Activated naive CD4-positive, alpha-beta T cell treated with anti-CD3 and anti-CD28 coated beads, Interleukin-2, amount 50 U/mL, for 72 hours (primary cell): ENCODE measurements around the gene ANKRD13B. TPM values are rescaled to one million over a fixed set of nuclear protein-coding genes. Genes with fewer than 3 reads are reported as not detected.

Source experiments
- ATAC-seq, 2 donors: fragments of 150-1000 bp; cut with Tn5 transposase; 2 replicates each; pipeline ENCODE4 v1.10.0; 2021; ENCODE audit warnings: mild to moderate bottlenecking in 2 of 2, moderate library complexity in 2 of 2
- DNase-seq, 2 donors: peaks; one replicate each; pipeline ENCODE4 v3.0.0; 2021 to 2022; ENCODE audit warnings: low spot score in 2 of 2
- H3K27ac Mint-ChIP-seq, 2 donors: one replicate each; pipeline ENCODE4 v1.8.0; 2022; ENCODE audit warnings: mild to moderate bottlenecking in 2 of 2, mixed read lengths in 2 of 2
- H3K36me3 Mint-ChIP-seq, 2 donors: one replicate each; pipeline ENCODE4 v1.8.0; 2022; ENCODE audit warnings: mixed read lengths in 2 of 2
- H3K9me3 Mint-ChIP-seq, 2 donors: one replicate each; pipeline ENCODE4 v1.8.0; 2022; ENCODE audit warnings: mixed read lengths in 2 of 2
- total RNA-seq, 2 donors: library from RNA; stranded (reverse); gene quantifications; one replicate each; pipeline ENCODE4 v1.2.3, GENCODE V29; 2022

The ANKRD13B gene
- total RNA-seq, 2 donors from 2014 or later: 8.9 to 25.3 TPM

DNA sequence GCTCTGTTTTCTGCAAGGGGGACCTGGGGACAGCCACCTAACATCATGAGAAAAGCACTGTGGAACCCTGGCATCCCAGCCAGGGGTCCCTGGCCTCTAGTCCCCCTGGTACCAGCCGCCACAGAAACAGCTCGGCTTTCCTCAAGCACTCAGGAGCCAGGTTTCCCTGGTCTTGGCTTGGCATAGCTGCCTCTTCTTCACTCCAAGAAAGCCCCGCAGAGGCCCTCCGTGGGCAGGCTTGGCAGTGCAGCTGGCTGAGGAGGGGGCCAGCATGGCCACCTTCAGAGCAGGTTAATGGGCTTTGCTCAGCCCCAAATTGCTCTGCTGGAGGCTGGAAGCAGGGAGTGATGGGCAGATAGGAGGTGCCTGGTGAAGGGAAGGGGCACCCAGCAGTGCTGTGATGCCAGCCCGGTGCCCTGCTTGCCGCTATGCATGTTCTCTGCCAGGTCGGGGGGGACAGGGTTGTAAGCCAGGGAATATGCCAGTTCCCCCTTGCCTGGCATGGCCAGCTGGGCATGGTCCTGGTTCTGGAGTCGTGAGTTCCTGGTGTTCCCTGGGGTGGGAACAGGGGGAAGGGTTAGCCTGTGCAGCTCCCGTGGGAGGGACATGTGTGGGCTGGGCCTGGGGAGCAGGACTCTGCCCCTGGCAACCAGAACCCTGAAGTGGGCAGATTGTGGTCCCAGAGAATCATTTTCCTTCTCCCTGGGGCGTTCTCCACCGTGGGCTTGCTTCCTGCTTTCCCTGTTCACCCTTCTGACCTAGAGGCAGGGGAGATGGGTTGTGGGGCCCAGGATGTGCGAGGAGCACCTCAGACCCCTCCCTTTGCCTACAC lies 3.2 kb downstream of the ANKRD13B start:
- DNase-seq (no peak), ATAC-seq (no peak)
- H3K36me3 Mint-ChIP-seq: no peaks in the 10 kb centered on the region
- no peaks in the 10 kb centered on the region for H3K9me3 Mint-ChIP-seq
- H3K27ac Mint-ChIP-seq: no peak overlapping the region

DNA sequence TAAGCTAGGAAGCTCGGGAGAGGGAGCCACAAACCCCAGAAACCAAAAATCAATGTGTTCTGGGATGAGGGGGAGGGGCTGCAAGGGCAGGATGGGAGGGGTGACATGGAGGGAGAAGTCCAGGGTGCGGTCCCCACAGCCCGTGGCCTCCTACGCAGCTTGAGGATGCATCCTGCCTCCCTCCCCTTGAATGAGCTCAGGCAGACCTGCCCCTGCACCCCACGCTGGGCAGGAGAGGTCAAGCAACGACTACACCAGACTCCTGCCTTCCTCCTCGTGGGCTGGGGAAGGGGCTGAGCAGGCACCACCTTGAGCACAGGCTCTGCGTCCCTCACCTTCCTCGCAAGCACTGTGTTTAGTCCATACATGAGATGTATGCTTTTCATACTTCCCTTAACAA lies 3.9 kb downstream of the ANKRD13B start:
- DNase-seq: no peak
- Mint-ChIP-seq H3K9me3 (no peaks in the 10 kb centered on the region), H3K27ac (no peak overlapping the region), H3K36me3 (no peaks in the 10 kb centered on the region)
- no peak for ATAC-seq

DNA sequence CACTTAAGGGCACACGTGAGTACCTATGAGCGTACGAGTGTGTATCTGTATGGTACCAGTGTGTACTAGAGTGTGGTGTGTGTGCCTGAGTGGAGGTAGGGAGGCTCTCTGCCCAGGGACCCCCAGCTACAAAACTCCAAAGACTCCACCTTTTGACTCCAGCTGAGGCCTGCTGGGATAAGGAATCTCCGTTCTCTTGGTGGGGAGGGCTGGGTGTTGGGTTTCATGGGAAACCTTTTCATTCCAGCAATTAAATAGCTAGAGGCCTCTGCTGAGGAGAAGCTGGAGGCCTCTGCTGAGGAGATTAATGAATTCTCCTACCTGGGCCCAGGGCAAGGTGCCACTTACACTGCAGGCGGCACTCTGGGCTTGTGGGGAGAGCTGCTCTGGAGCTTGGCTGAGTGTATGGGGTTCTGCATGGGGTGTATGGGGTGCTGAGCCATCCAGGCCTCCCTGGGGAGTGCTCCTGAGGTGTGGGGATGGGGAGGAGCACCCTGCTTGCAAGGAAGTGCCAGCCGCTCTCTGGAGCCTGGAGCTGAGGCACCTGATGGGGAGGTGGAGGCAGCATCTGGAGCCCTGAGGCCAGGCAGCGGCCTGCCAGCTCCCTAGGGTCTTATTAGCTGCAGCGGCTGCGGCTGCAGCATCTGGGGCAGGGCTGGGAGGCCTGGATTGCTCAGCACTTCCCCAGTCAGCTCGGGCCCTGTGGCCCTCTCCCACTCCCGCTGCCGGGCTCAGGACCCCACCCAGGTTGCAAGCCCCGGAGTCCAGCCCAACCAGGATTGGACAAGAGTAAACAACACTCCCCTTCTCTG lies 4.6 kb downstream of the ANKRD13B start:
- Mint-ChIP-seq H3K36me3 (no peaks in the 10 kb centered on the region), H3K9me3 (no peaks in the 10 kb centered on the region), H3K27ac (no peak overlapping the region)
- ATAC-seq: no peak
- DNase-seq: no peak

DNA sequence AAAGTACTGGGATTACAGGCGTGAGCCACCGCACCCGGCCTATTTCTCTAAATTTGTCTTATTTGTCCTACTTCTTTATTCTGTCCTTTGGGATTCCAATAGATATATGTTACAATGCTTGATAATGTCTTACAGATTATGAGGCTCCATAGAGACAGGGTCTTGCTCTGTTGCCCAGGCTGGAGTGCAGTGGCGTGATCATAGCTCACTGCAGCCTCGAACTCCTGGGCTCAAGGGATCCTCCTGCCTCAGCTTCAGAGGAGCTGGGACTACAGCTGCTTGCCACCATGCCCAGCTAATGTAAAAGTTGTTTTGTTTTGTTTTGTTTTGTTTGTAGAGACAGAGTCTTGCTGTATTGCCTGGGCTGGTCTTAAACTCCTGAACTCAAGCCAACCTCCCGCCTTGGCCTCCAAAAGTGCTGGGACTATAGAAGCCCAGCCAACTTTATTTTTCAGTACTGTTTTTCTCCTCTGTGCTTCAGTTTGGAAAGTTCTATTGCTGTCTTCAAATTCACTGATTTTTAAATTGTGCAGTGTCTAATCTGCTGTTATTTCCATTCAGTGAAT lies 10.3 kb downstream of the ANKRD13B start:
- no peak for ATAC-seq
- Mint-ChIP-seq H3K36me3 (no peaks in the 10 kb centered on the region), H3K9me3 (no peaks in the 10 kb centered on the region), H3K27ac (no peak overlapping the region)
- no peak for DNase-seq

DNA sequence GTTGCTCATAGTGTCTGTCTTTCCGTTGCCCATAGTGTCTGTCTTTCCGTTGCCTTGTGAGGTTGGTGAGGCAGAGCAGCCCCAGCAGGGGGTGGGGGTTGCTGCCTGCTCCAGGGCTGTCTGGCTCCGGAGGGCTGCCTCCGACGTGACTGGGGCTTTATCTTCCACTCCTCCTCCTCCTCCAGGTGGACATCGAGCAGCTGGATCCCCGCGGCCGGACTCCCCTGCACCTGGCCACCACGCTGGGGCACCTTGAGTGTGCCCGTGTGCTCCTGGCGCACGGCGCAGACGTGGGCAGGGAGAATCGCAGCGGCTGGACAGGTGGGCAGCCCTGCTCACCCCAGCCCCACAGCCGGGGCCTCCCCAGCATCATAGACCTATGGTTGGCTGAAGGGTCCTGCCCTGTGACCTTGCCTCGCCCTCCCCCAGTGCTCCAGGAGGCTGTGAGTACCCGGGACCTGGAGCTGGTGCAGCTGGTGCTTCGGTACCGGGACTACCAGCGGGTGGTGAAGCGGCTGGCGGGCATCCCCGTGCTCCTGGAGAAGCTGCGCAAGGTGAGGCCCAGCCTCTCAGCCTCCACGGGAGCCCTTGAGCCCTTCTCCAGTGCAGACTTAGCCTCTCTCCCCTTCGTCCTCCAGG lies 14.7 kb downstream of the ANKRD13B start:
- Mint-ChIP-seq H3K36me3 (no peaks in the 10 kb centered on the region), H3K27ac (no peak overlapping the region), H3K9me3 (no peaks in the 10 kb centered on the region)
- ATAC-seq: no peak
- DNase-seq: no peak

DNA sequence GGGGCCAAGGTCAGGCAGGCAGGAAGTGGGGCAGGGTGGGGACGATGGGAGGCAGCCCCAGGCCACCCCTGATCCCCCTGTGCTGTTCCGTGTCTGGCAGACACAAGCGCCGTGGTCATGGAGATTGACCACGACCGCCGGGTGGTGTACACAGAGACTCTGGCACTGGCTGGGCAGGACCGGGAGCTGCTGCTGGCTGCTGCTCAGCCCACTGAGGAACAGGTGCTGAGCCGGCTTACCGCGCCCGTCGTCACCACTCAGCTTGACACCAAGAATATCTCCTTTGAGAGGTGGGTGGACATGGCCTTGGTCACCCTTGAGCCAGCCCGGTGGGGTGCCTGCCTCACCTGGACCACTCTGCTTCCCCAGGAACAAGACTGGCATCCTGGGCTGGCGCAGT lies 16.1 kb downstream of the ANKRD13B start:
- Mint-ChIP-seq H3K9me3 (no peaks in the 10 kb centered on the region), H3K27ac (no peak overlapping the region), H3K36me3 (no peaks in the 10 kb centered on the region)
- ATAC-seq (no peak), DNase-seq (no peak)

DNA sequence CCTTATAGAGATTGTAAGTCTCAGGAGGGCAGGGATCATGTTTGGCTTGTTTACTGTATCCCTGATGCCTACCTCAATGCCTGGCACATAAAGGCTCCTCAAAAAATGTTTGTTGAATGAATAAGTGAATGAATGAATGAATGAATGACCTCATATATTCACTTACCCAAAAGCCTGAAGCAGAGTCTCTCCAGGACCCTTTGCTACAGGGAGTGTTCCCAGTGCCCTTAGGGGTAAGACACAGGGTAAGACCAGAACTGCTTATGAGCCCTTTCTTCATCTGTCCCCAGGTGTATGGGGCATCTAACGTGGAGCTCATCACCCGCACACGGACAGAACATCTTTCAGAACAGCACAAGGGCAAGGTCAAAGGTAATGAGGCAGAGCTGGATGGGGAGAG lies 17.5 kb downstream of the ANKRD13B start:
- no peaks in the 10 kb centered on the region for H3K9me3 Mint-ChIP-seq
- ATAC-seq: no peak
- H3K27ac Mint-ChIP-seq: no peak overlapping the region
- no peaks in the 10 kb centered on the region for H3K36me3 Mint-ChIP-seq
- DNase-seq: no peak

DNA sequence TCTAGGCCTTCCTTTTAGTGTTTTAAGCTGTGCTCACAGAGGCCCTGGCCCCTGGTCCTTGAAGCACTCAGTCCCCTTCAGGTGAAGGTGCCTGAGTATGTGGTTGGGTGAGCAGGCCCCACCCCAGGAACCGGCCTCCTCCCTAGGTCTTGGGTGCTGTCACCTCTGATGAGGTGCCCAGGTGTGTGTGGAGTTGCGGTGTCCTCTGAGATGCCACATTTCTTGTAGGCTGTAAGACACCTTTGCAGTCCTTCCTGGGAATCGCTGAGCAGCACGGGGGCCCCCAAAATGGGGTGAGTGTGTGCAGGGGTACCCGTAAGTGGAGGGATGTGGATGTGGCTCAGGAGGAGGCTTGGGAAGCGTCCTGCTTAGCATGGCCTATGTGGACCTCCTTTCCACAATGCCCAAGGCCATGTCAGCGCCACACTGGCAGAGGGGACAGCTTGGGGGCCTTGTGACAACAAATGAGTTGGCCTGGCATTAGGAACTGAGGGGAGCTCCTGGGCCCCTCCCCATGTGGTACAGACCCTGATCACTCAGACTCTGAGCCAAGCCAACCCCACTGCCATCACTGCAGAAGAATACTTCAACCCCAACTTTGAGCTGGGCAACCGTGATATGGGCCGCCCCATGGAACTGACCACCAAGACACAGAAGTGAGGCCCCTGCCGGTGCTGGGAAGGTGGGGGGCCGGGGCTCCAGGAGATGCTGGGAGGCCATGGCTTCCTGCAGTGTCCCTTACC lies 18.6 kb downstream of the ANKRD13B start:
- Mint-ChIP-seq H3K9me3 (no peaks in the 10 kb centered on the region), H3K36me3 (no peaks in the 10 kb centered on the region), H3K27ac (no peak overlapping the region)
- DNase-seq: no peak
- ATAC-seq: no peak

DNA sequence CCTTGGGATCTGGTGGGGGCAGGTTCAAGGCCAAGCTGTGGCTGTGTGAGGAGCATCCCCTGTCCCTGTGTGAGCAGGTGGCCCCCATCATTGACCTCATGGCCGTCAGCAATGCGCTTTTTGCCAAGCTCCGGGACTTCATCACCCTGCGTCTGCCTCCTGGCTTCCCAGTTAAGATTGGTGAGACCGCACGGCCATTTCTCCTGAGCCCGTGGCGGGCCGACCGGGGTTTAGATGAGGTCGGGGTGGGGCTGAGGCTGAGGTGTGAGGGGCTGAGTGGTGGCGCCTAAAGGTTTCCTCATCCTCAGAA lies 19.1 kb downstream of the ANKRD13B start:
- ATAC-seq (no peak), DNase-seq (no peak)
- H3K9me3 Mint-ChIP-seq: no peaks in the 10 kb centered on the region

DNA sequence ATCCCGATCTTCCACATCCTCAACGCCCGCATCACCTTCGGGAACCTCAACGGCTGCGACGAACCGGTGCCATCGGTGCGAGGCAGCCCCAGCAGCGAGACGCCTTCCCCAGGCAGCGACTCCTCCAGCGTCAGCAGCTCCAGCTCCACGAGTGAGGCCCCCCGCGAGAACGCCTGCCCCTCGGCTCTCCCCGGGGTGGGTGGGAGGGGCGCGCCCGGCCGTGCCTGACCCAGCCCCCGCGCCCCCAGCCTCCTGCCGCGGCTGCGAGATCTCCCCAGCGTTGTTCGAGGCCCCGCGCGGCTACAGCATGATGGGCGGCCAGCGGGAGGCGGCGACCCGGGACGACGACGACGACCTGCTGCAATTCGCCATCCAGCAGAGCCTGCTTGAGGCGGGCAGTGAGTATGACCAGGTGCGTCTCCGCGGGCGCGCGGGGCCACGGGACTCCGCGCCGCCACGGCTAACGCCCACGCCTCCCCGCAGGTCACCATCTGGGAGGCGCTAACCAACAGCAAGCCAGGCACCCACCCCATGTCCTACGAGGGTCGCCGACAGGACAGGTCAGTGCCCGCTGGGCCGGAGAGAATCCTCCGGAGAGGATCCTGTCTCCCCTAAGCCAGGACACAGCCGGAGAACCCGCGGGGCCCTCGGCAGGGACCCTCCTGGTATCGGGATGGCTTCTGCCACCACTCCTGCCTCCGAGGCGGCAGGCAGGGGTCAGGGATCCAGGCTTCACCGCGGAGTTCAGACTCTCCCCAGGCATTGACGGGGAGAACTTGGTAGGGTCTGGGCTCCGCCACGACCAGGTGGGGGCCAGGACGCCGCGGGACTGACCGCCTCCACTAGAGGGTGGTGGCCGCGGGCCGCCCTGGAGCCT lies 19.7 kb downstream of the ANKRD13B start:
- Mint-ChIP-seq H3K36me3 (no peaks in the 10 kb centered on the region), H3K27ac (no peak overlapping the region), H3K9me3 (no peaks in the 10 kb centered on the region)
- ATAC-seq (no peak), DNase-seq (no peak)

More for the DNA sequence above, 19.1 kb downstream of the ANKRD13B start:
- Mint-ChIP-seq H3K36me3 (no peaks in the 10 kb centered on the region), H3K27ac (no peak overlapping the region)

DNA sequence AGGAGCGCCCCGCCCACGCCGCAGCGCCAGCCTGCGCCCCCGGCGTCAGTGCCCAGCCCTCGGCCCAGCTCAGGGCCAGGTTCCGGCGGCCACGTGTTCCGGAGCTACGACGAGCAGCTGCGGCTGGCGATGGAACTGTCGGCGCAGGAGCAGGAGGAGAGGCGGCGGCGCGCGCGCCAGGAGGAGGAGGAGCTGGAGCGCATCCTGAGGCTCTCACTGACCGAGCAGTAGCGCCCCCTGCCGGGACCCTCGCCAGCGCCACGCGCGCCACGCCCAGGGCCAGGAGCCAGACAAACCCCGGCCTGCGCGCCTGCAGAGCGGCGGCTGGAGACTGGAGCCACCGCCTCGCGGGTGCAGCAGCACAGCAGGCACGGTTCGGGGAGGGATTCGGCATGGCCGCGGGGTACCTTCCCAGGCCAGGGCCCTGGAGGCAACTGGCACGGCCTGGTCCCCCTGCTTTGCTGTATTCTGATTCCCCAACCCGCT lies 20.5 kb downstream of the ANKRD13B start:
- Mint-ChIP-seq H3K27ac (no peak overlapping the region), H3K9me3 (no peaks in the 10 kb centered on the region)

DNA sequence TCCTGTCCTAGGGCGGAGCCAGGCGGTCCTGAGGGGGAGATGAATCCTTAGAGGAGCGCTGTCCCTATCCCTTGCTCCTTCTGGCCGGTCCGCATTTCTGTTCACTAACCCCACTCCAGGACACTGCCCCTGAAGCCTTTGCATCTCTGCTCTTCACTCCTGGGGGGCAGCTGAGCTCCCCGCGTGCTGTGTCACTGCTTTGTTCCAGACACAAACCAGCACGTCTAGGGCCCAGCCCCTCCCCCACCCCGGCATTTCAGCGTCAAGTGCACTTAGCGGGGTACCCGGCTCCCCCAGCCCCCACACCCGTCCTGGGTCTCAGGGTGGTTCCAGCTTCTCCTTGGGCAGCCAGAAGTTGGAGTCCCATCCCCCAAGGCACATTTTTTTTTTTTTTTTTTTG lies 20.9 kb downstream of the ANKRD13B start:
- peak overlapping the region in 1 of 2 donors; percentile 26 for H3K27ac Mint-ChIP-seq

More for the DNA sequence above, 20.5 kb downstream of the ANKRD13B start:
- ATAC-seq (peak; percentile 50 to 56), DNase-seq (peak; percentile 90 to 99)
- H3K36me3 Mint-ChIP-seq: no peaks in the 10 kb centered on the region

DNA sequence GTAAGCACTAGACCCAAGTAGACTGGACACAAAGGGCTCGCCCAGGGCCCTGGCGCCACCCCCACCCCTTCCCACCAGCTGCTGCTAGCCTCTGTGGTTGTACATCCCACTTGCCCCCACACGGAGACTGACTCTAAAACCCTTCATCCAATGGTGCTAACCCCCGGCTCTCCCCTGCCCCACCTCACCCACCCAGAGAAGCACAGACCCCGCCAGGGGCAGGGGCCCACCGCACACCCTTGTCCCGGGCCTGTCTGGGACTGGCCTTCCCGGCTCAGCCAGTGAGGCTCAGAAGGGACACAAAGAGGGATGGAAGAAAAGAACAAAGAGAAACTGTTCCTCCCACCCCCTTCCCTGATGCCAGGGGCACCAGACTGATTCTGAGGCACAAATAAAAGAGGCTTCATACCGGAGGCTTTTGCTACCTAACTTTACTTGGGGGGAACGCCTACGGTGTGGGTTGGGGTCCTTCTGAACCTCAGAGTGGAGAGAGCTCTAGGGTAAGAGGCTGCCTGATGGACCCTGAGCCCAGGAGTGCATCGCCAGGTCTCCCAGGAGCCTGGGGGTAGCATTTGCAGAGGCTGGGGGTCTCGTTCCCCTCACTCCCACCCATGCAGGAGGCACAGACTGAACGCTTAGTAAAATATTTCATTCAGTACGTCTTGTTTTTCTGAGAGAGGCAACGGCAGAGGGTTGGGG lies 21.6 kb downstream of the ANKRD13B start:
- ATAC-seq (no peak), DNase-seq (no peak)
- H3K36me3 Mint-ChIP-seq: no peaks in the 10 kb centered on the region
- H3K9me3 Mint-ChIP-seq: no peaks in the 10 kb centered on the region
- peak overlapping the region in 1 of 2 donors; percentile 26 for H3K27ac Mint-ChIP-seq

More for the DNA sequence above, 20.9 kb downstream of the ANKRD13B start:
- DNase-seq: no peak
- Mint-ChIP-seq H3K36me3 (no peaks in the 10 kb centered on the region), H3K9me3 (no peaks in the 10 kb centered on the region)
- peak in 1 of 2 donors; percentile 0 for ATAC-seq

DNA sequence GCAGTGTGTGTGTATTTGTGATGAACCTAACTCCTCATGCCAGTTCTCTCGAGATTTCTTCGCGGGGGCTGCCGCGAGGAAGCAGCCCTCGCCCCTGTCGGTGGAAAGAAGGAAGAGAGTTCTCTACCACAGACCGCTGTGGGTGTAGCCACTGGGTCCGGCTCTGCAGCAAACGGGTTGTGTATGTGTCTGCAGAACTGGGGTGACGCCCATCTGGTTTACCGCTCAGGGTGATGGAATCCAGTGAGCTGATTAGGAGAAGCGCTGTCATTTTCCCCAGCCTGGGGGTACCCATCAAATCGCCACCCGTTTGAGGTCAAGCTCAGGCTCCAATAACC lies 22.1 kb downstream of the ANKRD13B start:
- ATAC-seq (peak; percentile 4 to 9), DNase-seq (peak in 1 of 2 donors; percentile 61)
- H3K36me3 Mint-ChIP-seq: no peaks in the 10 kb centered on the region
- no peaks in the 10 kb centered on the region for H3K9me3 Mint-ChIP-seq
- no peak overlapping the region for H3K27ac Mint-ChIP-seq
